GM10248 (cell line): ENCODE measurements around the gene IGFBP2.

ENCODE experiments used
- CTCF ChIA-PET: fragments of 300-600 bp; sonication (Branson Sonifier 250); formaldehyde crosslinking; extraction: SDS; loops from one replicate; lab custom pipeline; 2021; ENCODE audit warnings: antibody characterized with exemption; lab: Yijun Ruan, JAX
- POLR2A ChIA-PET: fragments of 350-650 bp; sonication (Branson Sonifier 250); formaldehyde crosslinking; extraction: SDS; loops from one replicate; lab custom pipeline; 2020; ENCODE audit warnings: antibody characterized with exemption; lab: Yijun Ruan, JAX
- DNase-seq: peaks from one replicate; pipeline ENCODE4 v3.0.0; 2012; ENCODE audit errors: extremely low spot score
- TF ChIP-seq, protein P1 (sequence below): IDR thresholded peaks from 2 replicates; pipeline ENCODE4 v1.5.1; 2012; ENCODE audit warnings: mild to moderate bottlenecking, low read depth; ENCODE audit errors: extremely low read depth, missing control alignments, control extremely low read depth

IGFBP2 gene

GRCh38 chr2:216645636-216645950, 12.4 kb downstream of the IGFBP2 start:
- TF ChIP-seq, protein P1, sequence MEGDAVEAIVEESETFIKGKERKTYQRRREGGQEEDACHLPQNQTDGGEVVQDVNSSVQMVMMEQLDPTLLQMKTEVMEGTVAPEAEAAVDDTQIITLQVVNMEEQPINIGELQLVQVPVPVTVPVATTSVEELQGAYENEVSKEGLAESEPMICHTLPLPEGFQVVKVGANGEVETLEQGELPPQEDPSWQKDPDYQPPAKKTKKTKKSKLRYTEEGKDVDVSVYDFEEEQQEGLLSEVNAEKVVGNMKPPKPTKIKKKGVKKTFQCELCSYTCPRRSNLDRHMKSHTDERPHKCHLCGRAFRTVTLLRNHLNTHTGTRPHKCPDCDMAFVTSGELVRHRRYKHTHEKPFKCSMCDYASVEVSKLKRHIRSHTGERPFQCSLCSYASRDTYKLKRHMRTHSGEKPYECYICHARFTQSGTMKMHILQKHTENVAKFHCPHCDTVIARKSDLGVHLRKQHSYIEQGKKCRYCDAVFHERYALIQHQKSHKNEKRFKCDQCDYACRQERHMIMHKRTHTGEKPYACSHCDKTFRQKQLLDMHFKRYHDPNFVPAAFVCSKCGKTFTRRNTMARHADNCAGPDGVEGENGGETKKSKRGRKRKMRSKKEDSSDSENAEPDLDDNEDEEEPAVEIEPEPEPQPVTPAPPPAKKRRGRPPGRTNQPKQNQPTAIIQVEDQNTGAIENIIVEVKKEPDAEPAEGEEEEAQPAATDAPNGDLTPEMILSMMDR: no peak
- CTCF ChIA-PET: interaction anchor here (2.0 kb wide), 1 partner anchor 11 kb away, joined by 4 read pairs; no protein-coding TSS in a partner anchor
- POLR2A ChIA-PET: no interaction called here
- DNase-seq: no peak

- CTCF ChIA-PET: interaction anchor here (1.3 kb wide), 1 partner anchor 127 kb away, joined by 7 read pairs; no protein-coding TSS in a partner anchor
- TF ChIP-seq, protein P1: no peak
- POLR2A ChIA-PET: no interaction called here
- no peak for DNase-seq
Measured at GRCh38 chr2:216646116-216646515, 12.9 kb downstream of the IGFBP2 start.

DNA sequence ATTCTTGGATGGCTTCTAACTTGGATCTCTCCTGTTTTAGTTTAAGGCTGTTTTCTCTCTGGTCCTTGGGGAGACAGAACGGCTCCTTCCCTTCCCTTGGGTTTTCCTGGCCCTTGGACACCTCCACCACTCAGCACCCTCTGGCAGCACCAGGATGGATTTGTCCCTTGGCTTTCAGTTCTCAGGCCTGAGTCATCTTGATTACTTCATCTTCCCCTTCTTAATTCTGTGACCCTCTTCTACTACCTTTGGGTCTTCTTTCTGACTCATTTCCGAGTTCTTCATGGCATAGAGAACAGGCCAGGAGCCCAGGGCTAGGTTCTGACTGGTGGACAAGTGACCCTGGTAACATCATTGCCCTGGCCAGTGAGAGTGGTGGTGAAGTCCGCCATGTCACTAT, 14.9 kb downstream of the IGFBP2 start:
- no peak for DNase-seq
- CTCF ChIA-PET: interaction anchor here (10.7 kb wide), 1 partner anchor 16 kb away, joined by 114 read pairs; no protein-coding TSS in a partner anchor
- POLR2A ChIA-PET: no interaction called here
- TF ChIP-seq, protein P1: no peak

DNA sequence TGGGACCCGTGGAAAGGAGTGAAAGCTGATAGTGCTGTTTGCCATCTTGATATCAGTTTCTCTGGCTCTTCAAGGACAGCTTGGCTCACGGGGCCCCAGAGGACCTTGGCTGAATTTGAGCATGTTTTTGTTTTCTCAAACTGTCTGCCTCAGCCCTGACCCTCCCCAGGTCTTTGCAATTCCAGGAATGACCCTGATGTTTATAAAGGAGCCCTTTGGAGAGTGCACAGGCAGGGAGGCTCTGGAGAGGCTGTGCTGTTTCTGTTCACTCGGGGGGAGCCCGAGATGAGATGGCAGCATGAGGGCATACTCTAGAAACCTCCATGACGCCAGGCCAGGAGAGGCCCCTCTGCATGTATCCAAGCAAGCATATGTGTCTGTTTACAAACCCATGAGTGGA, 16.4 kb downstream of the IGFBP2 start:
- DNase-seq: no peak
- TF ChIP-seq, protein P1: no peak
- CTCF ChIA-PET: interaction anchor here (1.2 to 10.7 kb wide), 4 partner anchors 15 to 130 kb away, joined by 3 to 114 read pairs (median 8); no protein-coding TSS in a partner anchor
- POLR2A ChIA-PET: no interaction called here

DNA sequence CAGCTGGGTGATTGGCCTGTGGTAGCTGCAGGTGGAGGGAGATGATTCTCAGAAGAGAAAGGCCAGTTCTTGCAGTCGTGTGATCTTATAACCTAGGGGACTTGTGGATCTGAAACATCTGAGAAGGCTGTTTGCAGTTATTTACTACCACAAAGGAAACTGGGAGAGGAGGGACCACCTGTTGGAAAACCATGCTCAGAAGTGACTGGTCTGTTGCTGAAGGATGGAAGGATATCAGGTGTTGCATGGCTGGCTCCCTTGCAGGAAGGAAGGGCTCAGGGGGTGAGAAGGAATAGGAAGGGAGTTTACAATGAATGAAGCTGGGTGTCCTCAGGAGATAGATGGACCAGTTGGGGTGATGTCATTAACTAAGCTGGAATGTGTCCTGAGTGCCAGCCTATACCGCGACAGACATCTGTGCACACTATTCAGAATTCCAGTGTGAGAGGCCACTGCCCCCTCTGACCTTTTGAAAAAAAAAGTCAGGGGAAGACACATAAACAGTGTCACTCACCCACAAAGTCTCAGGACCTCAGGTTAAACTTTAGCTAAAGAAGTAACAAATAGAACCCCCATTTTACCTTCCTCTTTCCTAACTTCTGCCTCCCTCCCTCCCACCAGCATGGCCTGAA, 17.5 kb downstream of the IGFBP2 start:
- ChIA-PET POLR2A (interaction anchor here (0.8 kb wide), 1 partner anchor 13 kb away, joined by 3 read pairs; no protein-coding TSS in a partner anchor), CTCF (interaction anchor here (1.0 to 10.7 kb wide), 8 partner anchors 10 to 134 kb away, joined by 3 to 114 read pairs (median 4); no protein-coding TSS in a partner anchor)
- TF ChIP-seq, protein P1: no peak
- no peak for DNase-seq

DNA sequence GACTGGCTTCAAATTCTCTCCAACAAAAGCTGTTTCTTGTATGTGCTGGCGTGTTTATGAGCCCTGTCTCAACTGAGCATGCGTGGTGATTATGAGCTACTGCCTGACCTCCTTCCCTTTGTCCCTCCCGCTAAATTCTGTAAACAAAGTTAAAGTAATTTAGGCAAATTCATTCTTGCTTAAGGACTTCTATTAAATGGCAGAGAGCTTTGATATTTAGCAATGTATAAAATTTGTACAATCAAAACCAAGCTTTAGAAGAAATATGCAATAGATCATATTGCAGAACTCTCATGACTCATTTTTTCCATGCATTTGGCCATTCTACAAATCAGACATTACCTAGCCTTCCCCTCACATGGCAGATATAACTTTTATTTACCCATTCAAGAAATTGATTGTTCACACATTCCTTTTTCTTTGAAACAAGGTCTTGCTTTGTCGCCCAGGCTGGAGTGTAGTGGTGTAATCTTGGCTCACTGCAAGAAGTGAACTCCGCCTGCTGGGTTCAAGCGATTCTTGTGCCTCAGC, 18.2 kb downstream of the IGFBP2 start:
- POLR2A ChIA-PET: interaction anchor here (0.8 kb wide), 1 partner anchor 14 kb away, joined by 3 read pairs; no protein-coding TSS in a partner anchor
- CTCF ChIA-PET: interaction anchor here (1.0 to 10.7 kb wide), 7 partner anchors 10 to 1059 kb away, joined by 3 to 114 read pairs (median 4); no protein-coding TSS in a partner anchor
- DNase-seq: no peak
- TF ChIP-seq, protein P1: no peak
